Activated CD4-positive, alpha-beta T cell treated with anti-CD3 and anti-CD28 coated beads, Interleukin-2, amount 50 U/mL, for 48 hours (primary cell): ENCODE results near the gene ITSN1.
"Not testable (repeated sequence)": the region's sequence is repeated elsewhere in the genome, so short reads cannot be mapped to it uniquely, and the experiment has no call there.

Experiments used
- DNase-seq, 2 experiments: peaks; one replicate each; pipeline ENCODE4 v3.0.0-alpha.2; 2020

The ITSN1 gene

DNA sequence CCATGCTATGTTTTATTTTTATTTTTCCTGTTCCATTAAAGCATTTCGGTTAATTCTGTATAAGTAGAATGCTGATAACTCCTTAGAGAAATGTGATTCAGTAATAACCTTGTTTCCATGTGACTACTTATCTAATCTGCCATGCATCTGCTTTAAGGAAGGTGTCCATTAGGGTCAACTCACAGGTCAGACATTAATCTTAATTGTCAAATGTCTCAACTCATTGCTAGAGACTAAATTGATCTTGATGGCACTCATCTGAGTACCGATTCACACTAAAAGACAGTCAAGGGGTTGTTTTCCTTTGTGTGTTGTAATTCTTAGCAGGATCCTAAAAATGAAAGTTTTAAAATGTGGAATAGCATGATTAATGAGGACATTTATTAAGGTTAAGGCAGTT is 41.8 kb downstream of the ITSN1 start:
- DNase-seq = no peak

DNA sequence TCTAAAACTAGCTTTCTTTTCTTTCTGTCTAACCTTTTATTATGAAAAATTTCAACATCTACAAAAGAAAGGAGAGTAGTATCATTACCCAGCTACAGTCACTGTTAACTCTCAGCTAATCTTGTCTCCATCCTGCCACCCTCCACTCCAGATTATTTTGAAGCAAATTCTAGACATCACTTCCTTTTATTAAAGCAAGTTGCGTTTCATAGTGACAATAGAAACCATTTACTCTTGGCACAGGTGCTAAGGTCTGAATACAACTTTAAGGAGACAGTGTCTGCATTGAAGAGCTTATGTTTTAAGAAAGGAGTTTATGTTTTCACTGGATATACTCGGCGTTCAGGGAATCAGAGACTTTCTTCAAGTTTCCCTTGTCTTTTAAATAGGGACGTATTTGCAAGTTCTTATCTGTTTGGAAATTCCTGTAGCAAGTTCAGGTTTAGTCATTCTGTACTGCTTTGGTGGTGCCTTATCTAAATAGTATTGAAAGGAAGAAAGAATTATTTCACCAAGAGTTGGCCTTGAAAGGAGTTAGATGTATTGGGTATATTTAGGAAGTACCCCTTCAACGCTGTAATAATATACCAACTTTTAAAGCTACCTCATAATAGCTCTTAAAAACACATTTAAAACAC is 42.7 kb downstream of the ITSN1 start:
- no peak for DNase-seq

DNA sequence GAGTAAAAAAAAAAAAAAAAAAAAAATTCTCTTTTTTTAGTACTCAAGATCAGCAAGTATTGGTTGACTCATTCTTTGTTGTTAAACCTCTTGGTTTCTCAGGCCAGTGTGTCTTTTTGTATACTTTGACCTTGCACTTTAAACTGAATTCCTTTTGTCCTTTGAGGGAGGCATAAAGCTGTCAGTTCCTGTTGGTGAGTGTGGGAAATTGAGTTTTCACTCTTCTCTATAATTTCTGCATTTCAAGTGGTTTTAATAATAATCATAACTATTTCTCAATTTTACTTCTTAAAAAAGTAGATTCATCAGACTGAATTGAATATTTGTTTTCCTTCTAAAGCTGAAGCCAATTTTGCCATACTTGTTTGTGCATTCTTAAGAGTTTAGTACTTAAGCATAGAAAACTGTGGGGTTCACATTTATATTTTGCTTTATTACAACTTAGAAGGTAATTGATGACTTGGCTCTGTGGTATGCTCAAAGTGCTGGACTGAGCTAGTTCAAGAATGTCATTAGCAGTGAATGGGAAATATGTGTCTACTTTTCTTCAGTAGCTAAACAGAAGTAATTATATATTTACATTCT is 43.4 kb downstream of the ITSN1 start:
- DNase-seq = no peak

GRCh38 chr21:33686386-33686785 is 44.1 kb downstream of the ITSN1 start:
- DNase-seq = no peak

DNA sequence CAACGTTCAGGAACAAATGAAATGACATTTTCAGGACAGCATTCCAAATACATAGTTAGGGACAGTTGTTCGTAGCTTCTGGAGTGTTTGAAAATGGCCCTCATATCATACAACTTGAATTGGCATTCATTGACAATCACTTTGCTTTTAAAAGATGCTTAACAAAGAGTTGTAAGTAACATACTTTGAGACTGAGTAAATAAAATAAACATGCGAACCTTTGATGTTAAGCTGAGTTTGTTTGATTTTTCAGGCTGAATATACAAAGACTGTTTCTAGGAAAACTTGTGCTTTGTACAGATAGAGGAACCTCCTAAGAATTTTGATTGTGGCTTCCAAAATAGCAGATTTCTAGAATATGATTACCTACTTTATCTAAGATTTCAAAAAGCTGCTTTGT is 45.3 kb downstream of the ITSN1 start:
- DNase-seq = no peak

DNA sequence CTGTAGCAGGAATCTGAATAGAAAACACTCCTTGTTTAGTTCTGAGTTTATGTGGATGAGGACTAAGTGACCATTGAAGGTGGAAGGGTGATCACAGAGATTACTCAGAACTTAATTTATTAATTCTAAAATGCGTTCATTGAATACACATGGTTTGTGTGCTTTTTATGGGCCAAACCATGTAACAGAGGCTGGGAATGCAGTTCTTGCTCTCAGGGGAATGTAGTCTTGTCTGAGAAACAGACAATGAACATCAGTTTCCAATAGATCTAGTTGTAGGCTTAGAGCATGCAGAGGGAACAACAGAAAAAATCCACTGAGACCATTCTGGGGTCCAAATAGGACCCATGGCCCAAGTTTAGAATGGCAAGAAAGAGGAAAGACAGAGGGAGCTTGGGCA is 46.1 kb downstream of the ITSN1 start:
- DNase-seq = no peak

- DNase-seq = no peak
Observed at GRCh38 chr21:33690874-33691273, 48.6 kb downstream of the ITSN1 start.

DNA sequence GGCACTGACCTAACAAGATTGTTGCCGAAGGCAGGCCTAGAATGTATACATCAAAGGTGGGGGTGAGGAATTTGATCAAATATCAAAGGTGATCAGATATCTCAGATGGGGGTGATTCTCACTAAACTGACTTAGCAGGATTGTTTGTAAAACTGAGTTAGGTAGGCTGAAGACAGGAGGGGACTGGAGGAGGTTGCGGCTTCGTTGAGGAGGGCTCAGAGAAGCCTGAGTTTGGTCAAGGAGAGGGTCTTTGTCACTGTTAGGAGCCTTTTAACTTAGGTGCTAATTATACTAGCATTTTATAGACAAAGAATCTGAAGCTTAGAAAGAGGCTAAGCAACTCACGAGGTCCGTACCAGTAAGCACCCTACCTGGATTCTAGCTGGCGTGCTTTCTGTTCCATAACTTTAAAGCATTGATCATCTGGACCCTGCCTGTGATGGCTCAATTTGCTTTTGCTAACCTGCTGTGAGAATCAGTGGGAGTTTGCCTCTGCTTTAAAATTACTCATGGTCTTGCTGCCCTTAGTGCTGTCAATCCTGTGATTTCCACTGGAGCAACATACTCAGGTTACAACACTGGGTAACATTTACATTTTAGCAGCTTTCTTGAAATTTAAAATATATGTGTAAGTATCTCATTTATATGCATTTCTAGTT is 49.8 kb downstream of the ITSN1 start:
- DNase-seq = no peak

DNA sequence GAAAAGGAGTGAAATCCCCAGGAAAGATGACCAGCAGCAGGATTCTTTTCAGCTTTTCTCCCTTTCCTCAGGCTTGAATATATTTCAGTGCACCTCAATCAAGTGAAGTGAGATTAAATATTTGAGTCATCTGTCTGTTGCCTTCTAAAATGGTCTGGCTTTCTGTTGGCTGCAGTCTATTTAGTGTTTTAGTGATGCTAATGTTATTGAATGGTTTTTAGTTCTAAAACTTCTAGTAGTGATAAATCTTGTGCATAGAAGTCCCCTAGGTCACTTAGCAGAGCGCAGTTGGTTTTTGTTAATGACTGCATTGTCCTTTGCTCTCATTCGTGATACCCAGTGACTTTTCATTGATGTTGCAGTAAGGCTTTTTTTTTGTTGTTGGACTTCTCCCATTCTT is 53.5 kb downstream of the ITSN1 start:
- no peak for DNase-seq

GRCh38 chr21:33696465-33696864 is 54.2 kb downstream of the ITSN1 start:
- DNase-seq = no peak

GRCh38 chr21:33698087-33698860 is 56.0 kb downstream of the ITSN1 start:
- DNase-seq = no peak

DNA sequence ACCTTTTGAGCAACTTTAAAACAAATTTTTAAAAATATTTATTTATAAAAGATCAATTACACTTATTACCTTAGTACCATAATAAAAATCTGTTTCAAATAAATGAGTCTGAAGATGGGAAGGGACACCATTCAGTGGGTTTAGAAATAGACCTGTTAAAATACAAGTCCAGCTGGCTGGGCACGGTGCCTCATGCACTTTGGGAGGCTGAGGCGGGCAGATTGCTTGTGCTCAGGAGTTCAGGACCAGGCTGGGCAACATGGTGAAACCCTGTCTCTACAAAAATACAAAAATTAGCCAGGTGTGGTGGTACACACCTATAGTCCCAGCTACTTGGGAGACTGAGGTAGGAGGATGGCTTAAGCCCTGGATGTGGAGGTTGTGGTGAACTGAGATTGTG is 57.0 kb downstream of the ITSN1 start:
- no peak for DNase-seq

DNA sequence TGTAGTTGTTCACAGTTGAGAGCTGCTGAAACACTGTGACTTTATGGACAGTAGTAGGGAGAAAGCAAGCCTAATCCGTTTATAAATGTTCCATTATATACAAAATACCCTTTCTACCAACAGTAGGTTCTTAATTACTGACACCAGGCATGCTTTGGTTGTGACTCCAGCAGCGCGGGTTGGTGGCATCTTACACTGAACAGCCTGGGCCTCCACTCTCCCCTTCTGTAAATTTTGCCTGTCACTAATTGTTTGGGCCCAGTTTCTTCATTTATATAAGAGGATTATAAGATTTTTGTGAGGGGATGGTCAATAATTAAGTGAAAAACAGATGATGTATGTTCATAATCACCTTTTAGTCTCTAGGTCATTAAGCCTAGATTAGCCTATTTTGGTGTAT is 58.2 kb downstream of the ITSN1 start:
- no peak for DNase-seq

DNA sequence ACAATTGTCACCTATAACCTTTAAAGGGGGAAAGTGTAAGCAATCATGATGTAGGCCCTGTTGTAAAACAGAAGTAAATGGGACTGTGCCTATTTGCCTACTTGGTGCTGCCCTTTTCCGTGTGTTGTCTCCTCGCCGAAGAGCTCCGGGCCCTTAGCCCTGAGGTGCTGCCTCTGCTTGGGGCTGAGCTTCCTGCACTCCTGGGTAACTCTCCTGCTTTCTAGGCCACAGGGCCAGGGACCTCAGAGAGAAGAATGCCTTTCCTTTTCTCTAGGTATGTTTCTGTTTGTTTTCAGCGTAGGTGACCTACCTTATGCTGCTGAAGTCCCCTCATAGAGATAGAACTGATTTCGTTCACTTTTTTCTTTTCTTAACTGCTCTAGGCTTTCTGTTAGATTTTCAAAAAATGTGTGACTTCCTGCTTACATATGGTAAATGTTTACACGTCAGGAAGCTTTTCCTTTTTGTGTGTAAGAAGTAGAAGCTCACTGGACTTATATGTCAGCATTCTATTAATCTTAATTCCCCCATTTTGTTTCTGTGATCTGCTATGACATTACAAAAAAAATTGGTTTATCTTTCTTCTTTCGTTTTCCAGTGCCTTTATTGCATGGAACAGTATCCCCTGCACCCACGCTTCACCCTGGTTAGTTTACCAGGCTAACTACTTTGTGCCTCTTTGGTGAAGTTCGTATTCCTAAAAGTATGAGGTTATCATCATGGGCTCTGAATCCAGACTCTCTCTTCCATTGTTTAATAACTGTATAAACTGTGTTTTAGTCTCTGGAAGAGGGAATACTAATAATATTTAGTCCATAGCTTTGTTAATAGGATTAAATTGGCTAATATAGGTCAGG is 61.7 kb downstream of the ITSN1 start:
- DNase-seq = no peak

GRCh38 chr21:33707846-33708245 is 65.5 kb downstream of the ITSN1 start:
- DNase-seq = no peak

- no peak for DNase-seq
Observed at GRCh38 chr21:33708874-33709273, 66.6 kb downstream of the ITSN1 start.

DNA sequence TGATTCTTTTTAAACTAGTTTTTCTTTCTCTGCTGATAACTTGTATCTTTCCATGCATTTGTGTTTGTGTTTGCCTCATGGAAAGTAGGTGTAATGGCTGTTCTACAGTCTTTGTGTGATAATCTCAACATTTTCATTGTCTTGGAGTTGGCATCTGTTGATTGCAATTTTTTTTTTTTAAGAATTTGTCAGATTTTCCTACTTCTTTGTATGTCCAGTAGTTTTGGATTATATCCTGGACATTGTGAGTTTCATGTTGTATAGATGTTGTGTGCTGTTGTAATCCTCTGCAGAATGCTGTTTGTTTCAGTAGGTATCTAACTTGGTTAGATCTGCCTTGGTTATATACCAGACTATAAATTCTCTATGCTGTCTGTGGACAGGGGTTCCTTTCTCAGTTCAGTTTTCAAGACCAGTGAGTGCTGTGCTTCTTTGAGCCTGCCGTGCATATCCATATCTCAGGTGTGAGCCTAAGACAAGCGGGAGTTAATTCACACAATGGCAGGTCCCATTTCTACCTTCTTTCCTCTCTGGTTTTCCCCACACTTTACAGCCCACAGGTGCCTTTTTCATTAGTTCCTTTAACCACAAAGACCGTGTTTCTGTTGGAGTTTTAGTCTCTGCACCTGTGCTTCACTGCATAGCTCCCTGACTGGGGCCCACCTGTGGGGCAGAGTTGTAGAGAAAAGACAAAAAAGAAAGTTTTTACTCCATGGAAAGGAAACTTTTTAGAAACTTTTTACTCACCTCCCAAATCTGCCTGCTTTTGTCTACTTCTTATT is 69.9 kb downstream of the ITSN1 start:
- DNase-seq = no peak

GRCh38 chr21:33721081-33721480 is 78.8 kb downstream of the ITSN1 start:
- no peak for DNase-seq

DNA sequence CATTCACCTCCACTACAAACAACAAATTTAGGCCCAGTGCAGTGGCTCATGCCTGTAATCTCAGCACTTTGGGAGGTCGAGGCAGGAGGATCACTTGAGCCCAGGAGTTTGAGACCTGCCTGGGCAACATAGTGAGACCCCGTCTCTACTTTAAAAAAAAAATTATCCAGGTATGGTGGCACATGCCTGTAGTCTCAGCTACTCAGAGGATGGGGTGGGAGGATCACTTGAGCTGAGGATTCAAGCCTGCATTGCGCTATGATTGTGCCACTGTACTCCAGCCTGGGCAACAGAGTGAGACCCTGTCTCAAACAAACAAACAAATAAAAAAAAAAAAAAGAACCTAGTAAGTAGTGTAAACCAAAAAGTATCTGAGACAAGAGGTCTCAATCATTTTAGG is 86.8 kb downstream of the ITSN1 start:
- not testable (repeated sequence) for DNase-seq

GRCh38 chr21:33729641-33730040 is 87.3 kb downstream of the ITSN1 start:
- no peak for DNase-seq

- DNase-seq = no peak
Observed at GRCh38 chr21:33731447-33731846, 89.1 kb downstream of the ITSN1 start.

DNA sequence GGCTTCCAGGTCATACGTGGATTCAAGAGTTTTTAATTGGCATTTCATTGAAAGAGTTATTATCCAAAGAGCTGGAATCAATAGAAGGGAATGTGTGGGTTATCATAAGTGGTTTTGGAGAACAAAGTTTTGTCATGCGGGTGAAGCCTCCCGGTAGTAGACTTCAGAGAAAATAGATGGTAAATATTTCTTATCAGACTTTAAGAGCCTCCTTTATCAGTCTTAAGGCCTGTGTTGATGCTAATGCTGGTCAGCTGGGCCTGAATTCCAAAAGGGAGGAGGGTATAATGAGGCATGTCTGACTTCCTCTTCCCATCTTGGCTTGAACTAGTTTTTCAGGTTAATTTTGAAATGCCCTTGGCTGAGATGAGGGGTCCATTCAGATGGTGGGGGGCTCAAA is 89.7 kb downstream of the ITSN1 start:
- DNase-seq = no peak
